CD4-positive, alpha-beta T cell (primary cell): ENCODE data around the gene OGFOD1. TPM values are rescaled to one million over a fixed set of nuclear protein-coding genes. Genes with fewer than 3 reads are reported as not detected.

Experiments used
- ATAC-seq: fragments of 200-7000 bp; cut with Tn5 transposase; one replicate; pipeline ENCODE4 v1.10.0; 2022; ENCODE audit warnings: mild to moderate bottlenecking; ENCODE audit not compliant: poor library complexity
- CTCF ChIA-PET: fragments of 350-600 bp; sonication (Branson Sonifier 250); formaldehyde crosslinking; loops from one replicate; lab custom pipeline; 2021; ENCODE audit warnings: antibody characterized with exemption, inconsistent platforms; lab: Charles Lee
- POLR2A ChIA-PET: fragments of 350-600 bp; sonication (Branson Sonifier 250); formaldehyde crosslinking; loops from one replicate; lab custom pipeline; 2021; ENCODE audit warnings: antibody characterized with exemption, inconsistent platforms; lab: Charles Lee
- DNase-seq, 14 experiments: peaks; one replicate each; pipeline ENCODE4 v3.0.0-alpha.2; 2013 to 2020; ENCODE audit warnings: mixed read lengths in 2 of 14
- H3K27ac ChIP-seq, 2 donors: one replicate each; pipeline versions ENCODE4 v1.5.1 to v1.7.0; 2013; ENCODE audit warnings: low read length in 2 of 2, low read depth in 1 of 2, mild to moderate bottlenecking in 1 of 2
- H3K27me3 ChIP-seq, 2 experiments: 1 replicate in 1 of 2; 2 replicates in 1 of 2; pipeline versions ENCODE4 v1.6.1 to v1.7.0; 2013; ENCODE audit warnings: low read length in 2 of 2, control low read depth in 1 of 2, mild to moderate bottlenecking in 1 of 2, moderate library complexity in 1 of 2; ENCODE audit not compliant: insufficient read depth in 2 of 2, control insufficient read depth in 1 of 2
- H3K36me3 ChIP-seq: one replicate; pipeline ENCODE4 v1.6.1; 2013; ENCODE audit warnings: low read length, control low read depth; ENCODE audit not compliant: insufficient read depth
- H3K4me1 ChIP-seq: one replicate; pipeline ENCODE4 v1.6.1; 2013; ENCODE audit warnings: low read length, control low read depth; ENCODE audit not compliant: insufficient read depth
- H3K4me3 ChIP-seq: one replicate; pipeline ENCODE4 v1.5.1; 2013; ENCODE audit warnings: mild to moderate bottlenecking, low read length, moderate library complexity
- H3K9me3 ChIP-seq, 2 experiments: 1 replicate in 1 of 2; 2 replicates in 1 of 2; pipeline versions ENCODE4 v1.6.1 to v1.7.0; 2013; ENCODE audit warnings: low read length in 2 of 2, mild to moderate bottlenecking in 2 of 2, control low read depth in 1 of 2, moderate library complexity in 1 of 2; ENCODE audit not compliant: control insufficient read depth in 1 of 2, insufficient read depth in 1 of 2
- H3K27ac Mint-ChIP-seq: one replicate; pipeline ENCODE4 v1.8.0; 2020; ENCODE audit warnings: mixed read lengths
- H3K27me3 Mint-ChIP-seq: one replicate; pipeline ENCODE4 v1.8.0; 2021; ENCODE audit warnings: mixed read lengths
- H3K36me3 Mint-ChIP-seq: one replicate; pipeline ENCODE4 v1.8.0; 2021; ENCODE audit warnings: low read depth, mixed read lengths
- H3K4me1 Mint-ChIP-seq: one replicate; pipeline ENCODE4 v1.8.0; 2021; ENCODE audit warnings: low read depth, mixed read lengths
- H3K4me3 Mint-ChIP-seq: one replicate; pipeline ENCODE4 v1.8.0; 2020; ENCODE audit warnings: mild to moderate bottlenecking, mixed read lengths
- H3K9me3 Mint-ChIP-seq: one replicate; pipeline ENCODE4 v1.8.0; 2020; ENCODE audit warnings: mixed read lengths
- intact Hi-C, 2 experiments: fragments of 100-400 bp; cut with DNase I in 1 of 2; cut with micrococcal nuclease in 1 of 2; formaldehyde crosslinking; loops; one replicate each; pipeline versions ENCODE4 v1.15.1 to v1.9.0; 2023 to 2025; cut with DNase I, micrococcal nuclease
- total RNA-seq, 174 experiments: library from RNA in 2 of 174; stranded (reverse) in 2 of 174; gene quantifications; one replicate each; pipeline ENCODE4 v1.2.3 and lab custom pipeline; 2021 to 2026
- TF ChIP-seq, protein P1 (sequence below): fragments of 200-600 bp; IDR thresholded peaks from one replicate; pipeline ENCODE4 v1.8.0; 2022; ENCODE audit warnings: antibody characterized with exemption, mild to moderate bottlenecking

The OGFOD1 gene
- total RNA-seq, 2 experiments from 2014 or later = 14.6 to 14.8 TPM

GRCh38 chr16:56512025-56512424 is 60.7 kb downstream of the OGFOD1 start:
- ChIA-PET POLR2A (no interaction called here), CTCF (interaction anchor here (2.9 kb wide), 1 partner anchor 190 kb away, joined by 15 read pairs; no protein-coding TSS in a partner anchor)
- TF ChIP-seq, protein P1, sequence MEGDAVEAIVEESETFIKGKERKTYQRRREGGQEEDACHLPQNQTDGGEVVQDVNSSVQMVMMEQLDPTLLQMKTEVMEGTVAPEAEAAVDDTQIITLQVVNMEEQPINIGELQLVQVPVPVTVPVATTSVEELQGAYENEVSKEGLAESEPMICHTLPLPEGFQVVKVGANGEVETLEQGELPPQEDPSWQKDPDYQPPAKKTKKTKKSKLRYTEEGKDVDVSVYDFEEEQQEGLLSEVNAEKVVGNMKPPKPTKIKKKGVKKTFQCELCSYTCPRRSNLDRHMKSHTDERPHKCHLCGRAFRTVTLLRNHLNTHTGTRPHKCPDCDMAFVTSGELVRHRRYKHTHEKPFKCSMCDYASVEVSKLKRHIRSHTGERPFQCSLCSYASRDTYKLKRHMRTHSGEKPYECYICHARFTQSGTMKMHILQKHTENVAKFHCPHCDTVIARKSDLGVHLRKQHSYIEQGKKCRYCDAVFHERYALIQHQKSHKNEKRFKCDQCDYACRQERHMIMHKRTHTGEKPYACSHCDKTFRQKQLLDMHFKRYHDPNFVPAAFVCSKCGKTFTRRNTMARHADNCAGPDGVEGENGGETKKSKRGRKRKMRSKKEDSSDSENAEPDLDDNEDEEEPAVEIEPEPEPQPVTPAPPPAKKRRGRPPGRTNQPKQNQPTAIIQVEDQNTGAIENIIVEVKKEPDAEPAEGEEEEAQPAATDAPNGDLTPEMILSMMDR = no peak
- Mint-ChIP-seq H3K27me3 (no peaks in the 10 kb centered on the region), H3K4me3 (no peak overlapping the region), H3K4me1 (peaks cover 40% of the 10 kb centered on the region), H3K27ac (no peak overlapping the region), H3K9me3 (no peaks in the 10 kb centered on the region), H3K36me3 (peaks cover 71% of the 10 kb centered on the region)
- H3K4me3 ChIP-seq = no peak overlapping the region
- no peak for ATAC-seq
- peaks cover under 1% of the 10 kb centered on the region for H3K4me1 ChIP-seq
- H3K27ac ChIP-seq = no peak overlapping the region
- DNase-seq = no peak
- peaks cover 47% of the 10 kb centered on the region for H3K36me3 ChIP-seq
- H3K9me3 ChIP-seq = no peaks in the 10 kb centered on the region
- H3K27me3 ChIP-seq = no peaks in the 10 kb centered on the region
- intact Hi-C loops = no loop called here

DNA sequence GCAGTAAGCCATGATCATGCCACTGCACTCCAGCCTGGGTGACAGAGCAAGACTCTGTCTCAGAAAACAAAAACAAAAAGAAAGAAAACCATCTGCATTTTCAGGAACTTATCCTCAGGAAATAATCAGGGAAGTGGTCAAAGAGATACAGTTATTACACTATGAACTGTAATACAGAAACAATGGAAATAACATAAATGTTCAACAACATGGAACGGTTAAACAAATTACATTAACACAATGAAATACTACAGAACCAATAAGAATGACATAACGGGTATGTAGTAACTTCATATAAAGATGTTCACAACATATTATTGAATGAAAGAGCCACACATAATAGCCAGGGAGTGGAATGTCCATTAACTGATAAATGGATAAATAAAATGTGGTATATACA is 61.7 kb downstream of the OGFOD1 start:
- CTCF ChIA-PET = interaction anchor here (1.4 to 2.9 kb wide), 2 partner anchors 88 to 189 kb away, joined by 4 to 15 read pairs; no protein-coding TSS in a partner anchor
- ATAC-seq = no peak
- Histone ChIP-seq H3K4me3 (no peak overlapping the region), H3K27me3 (no peaks in the 10 kb centered on the region), H3K27ac (no peak overlapping the region), H3K4me1 (peaks cover 10% of the 10 kb centered on the region), H3K9me3 (no peaks in the 10 kb centered on the region), H3K36me3 (peaks cover 45% of the 10 kb centered on the region)
- TF ChIP-seq, protein P1 = no peak
- Mint-ChIP-seq H3K36me3 (peaks cover 60% of the 10 kb centered on the region), H3K4me1 (peaks cover 50% of the 10 kb centered on the region), H3K27ac (no peak overlapping the region), H3K9me3 (no peaks in the 10 kb centered on the region), H3K4me3 (no peak overlapping the region), H3K27me3 (no peaks in the 10 kb centered on the region)
- intact Hi-C loops = no loop called here
- no peak for DNase-seq
- POLR2A ChIA-PET = interaction anchor here (1.2 to 2.5 kb wide), 2 partner anchors 88 to 189 kb away, joined by 3 to 13 read pairs; no protein-coding TSS in a partner anchor

DNA sequence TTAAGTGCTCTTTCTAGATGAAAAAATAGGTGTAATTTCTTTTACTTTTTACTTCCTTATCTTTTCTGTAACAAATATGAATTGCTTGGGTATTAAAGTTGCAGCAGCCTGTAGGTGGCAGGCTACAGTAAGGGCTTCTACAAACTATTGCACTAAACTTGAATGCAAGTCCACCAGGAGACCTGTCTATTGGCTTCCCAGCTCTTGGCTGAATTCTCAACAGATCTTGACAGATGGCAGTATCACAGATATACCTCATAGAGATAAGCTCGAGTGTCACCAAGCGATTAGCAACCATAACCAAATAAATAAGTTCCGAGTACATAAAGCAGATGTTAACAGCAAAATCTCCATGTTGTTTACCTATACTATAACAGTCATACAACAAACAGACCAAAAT is 62.6 kb downstream of the OGFOD1 start:
- H3K4me1 Mint-ChIP-seq = peaks cover 58% of the 10 kb centered on the region
- POLR2A ChIA-PET = interaction anchor here (0.6 to 2.5 kb wide), 3 partner anchors 33 to 188 kb away, joined by 3 to 13 read pairs (median 4); no protein-coding TSS in a partner anchor

More for the DNA sequence above, 62.6 kb downstream of the OGFOD1 start:
- Mint-ChIP-seq H3K36me3 (peaks cover 52% of the 10 kb centered on the region), H3K27me3 (no peaks in the 10 kb centered on the region), H3K4me3 (peak overlapping the region; percentile 46), H3K9me3 (no peaks in the 10 kb centered on the region), H3K27ac (peak overlapping the region; percentile 13)
- intact Hi-C loops = loop anchor here (1.0 kb wide), 2 partner anchors 63 to 188 kb away; no protein-coding TSS in a partner anchor
- DNase-seq = peak in 13 of 14 experiments; percentile 15 to 78 (median 33)
- CTCF ChIA-PET = interaction anchor here (0.6 to 2.9 kb wide), 4 partner anchors 87 to 193 kb away, joined by 3 to 15 read pairs (median 4); partner anchors contain the start of gene MT2A
- TF ChIP-seq, protein P1 = peak; percentile 75
- no peak overlapping the region for H3K4me3 ChIP-seq
- peaks cover 36% of the 10 kb centered on the region for H3K36me3 ChIP-seq
- peak; percentile 96 for ATAC-seq
- H3K4me1 ChIP-seq = peaks cover 18% of the 10 kb centered on the region
- no peaks in the 10 kb centered on the region for H3K27me3 ChIP-seq
- no peak overlapping the region for H3K27ac ChIP-seq
- H3K9me3 ChIP-seq = no peaks in the 10 kb centered on the region
